OCI-LY7 (cell line): Measurements from ENCODE around the gene ULK3. TPM values are rescaled to one million over a fixed set of nuclear protein-coding genes. Genes with fewer than 3 reads are reported as not detected.
A peak's percentile ranks its signal among the peaks of the same experiment; 100 is the strongest.

Experiments
- BruUV-seq: library from RNA; stranded (reverse); fragments of 400-500 nt; replicated peaks from 2 replicates; lab custom pipeline; 2021; lab: Mats Ljungman, UMichigan
- CTCF ChIA-PET: fragments of 300-600 bp; sonication (Branson Sonifier 250); formaldehyde crosslinking; loops from one replicate; lab custom pipeline; 2022; ENCODE audit warnings: antibody characterized with exemption; ENCODE audit not compliant: unreplicated experiment; lab: Charles Lee
- POLR2A ChIA-PET: fragments of 300-600 bp; sonication (Branson Sonifier 250); formaldehyde crosslinking; loops from one replicate; lab custom pipeline; 2022; ENCODE audit warnings: antibody characterized with exemption; lab: Charles Lee
- DNase-seq: peaks from one replicate; pipeline ENCODE4 v3.0.0-alpha.2; 2015; ENCODE audit warnings: low spot score
- H2AFZ ChIP-seq: fragments of 200-600 bp; sonication (generic), shearing (Covaris generic); 2 replicates; pipeline ENCODE4 v1.6.1; 2014; ENCODE audit warnings: mild to moderate bottlenecking, antibody characterized with exemption, low read length, moderate library complexity
- H3K27ac ChIP-seq: fragments of 200-600 bp; sonication (generic); 2 replicates; pipeline ENCODE4 v1.5.1; 2014; ENCODE audit warnings: mixed run types, low read depth, mild to moderate bottlenecking, moderate library complexity, low read length, inconsistent platforms; ENCODE audit not compliant: poor library complexity, severe bottlenecking
- H3K36me3 ChIP-seq: fragments of 200-600 bp; sonication (generic); 2 replicates; pipeline ENCODE4 v1.6.1; 2014; ENCODE audit warnings: mild to moderate bottlenecking, antibody characterized with exemption, low read length, moderate library complexity, mixed read lengths; ENCODE audit not compliant: insufficient read depth
- H3K4me1 ChIP-seq: fragments of 200-600 bp; sonication (generic); 2 replicates; pipeline ENCODE4 v1.5.1; 2014; ENCODE audit warnings: mild to moderate bottlenecking, low read length; ENCODE audit not compliant: insufficient read depth, poor library complexity, severe bottlenecking
- H3K4me2 ChIP-seq: fragments of 200-600 bp; sonication (generic); 2 replicates; pipeline ENCODE4 v1.6.1; 2014; ENCODE audit warnings: mild to moderate bottlenecking, low read length
- H3K4me3 ChIP-seq: fragments of 200-600 bp; sonication (generic); 2 replicates; pipeline ENCODE4 v1.5.1; 2014; ENCODE audit warnings: mild to moderate bottlenecking, low read depth, low read length; ENCODE audit not compliant: poor library complexity, severe bottlenecking
- H3K79me2 ChIP-seq: fragments of 200-600 bp; sonication (generic); 2 replicates; pipeline ENCODE4 v1.6.1; 2016; ENCODE audit warnings: low read depth, mild to moderate bottlenecking, low read length, moderate library complexity, mixed read lengths; ENCODE audit not compliant: insufficient read depth
- H3K9me2 ChIP-seq: fragments of 200-600 bp; sonication (generic); 2 replicates; pipeline ENCODE4 v1.6.1; 2016; ENCODE audit warnings: mild to moderate bottlenecking, low read length, mixed read lengths; ENCODE audit not compliant: insufficient read depth
- H3K9me3 ChIP-seq: fragments of 200-600 bp; sonication (generic); 2 replicates; pipeline ENCODE4 v1.6.1; 2014; ENCODE audit warnings: mild to moderate bottlenecking, mixed run types, low read length, mixed read lengths
- H4K20me1 ChIP-seq: fragments of 200-600 bp; sonication (generic); 2 replicates; pipeline ENCODE4 v1.6.1; 2014; ENCODE audit warnings: mild to moderate bottlenecking, antibody characterized with exemption, low read length, moderate library complexity, mixed read lengths; ENCODE audit not compliant: insufficient read depth
- EZH2phosphoT487 ChIP-seq: fragments of 200-600 bp; sonication (generic); IDR thresholded peaks from 2 replicates; pipeline ENCODE4 v1.6.1; 2018; ENCODE audit warnings: low read depth, borderline replicate concordance, mild to moderate bottlenecking, mixed run types, antibody characterized with exemption, low read length, moderate library complexity, mixed read lengths
- intact Hi-C: fragments of 100-400 bp; cut with micrococcal nuclease; formaldehyde crosslinking; loops from one replicate; pipeline ENCODE4 v1.10.0; 2022; ENCODE audit not compliant: unreplicated experiment
- total RNA-seq, 2 experiments: library from RNA; depleted of rRNA in 1 of 2; stranded (reverse); fragments of >200 nt in 1 of 2; shearing (Covaris generic) in 1 of 2; gene quantifications; 2 replicates each; pipeline ENCODE4 v1.2.3, GENCODE V29; 2014 to 2022
- TF ChIP-seq, protein P1 (sequence below): fragments of 200-600 bp; sonication (generic); conservative IDR thresholded peaks from 2 replicates; pipeline ENCODE4 v1.5.1; 2014; ENCODE audit warnings: mild to moderate bottlenecking, antibody characterized with exemption, low read length, moderate library complexity, mixed read lengths

The ULK3 gene
- total RNA-seq, 2 experiments from 2014 or later = 31.7 to 46.4 TPM

DNA sequence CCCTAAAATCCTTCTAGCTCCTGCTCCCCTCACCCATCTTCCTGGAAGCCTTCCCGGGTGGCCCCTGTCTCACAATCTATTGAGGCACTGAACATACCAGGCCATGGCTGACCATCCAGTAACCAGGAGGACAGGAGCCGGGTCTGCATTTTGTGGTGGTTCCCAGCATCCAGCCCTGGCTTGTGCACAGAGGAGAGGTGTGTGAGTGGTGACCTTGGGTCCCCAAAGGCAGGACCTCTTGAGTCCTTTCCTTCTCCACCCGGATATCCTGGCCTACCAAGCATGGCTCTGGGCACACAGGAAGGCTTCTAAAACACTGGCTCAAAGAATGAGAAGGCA is 53.2 kb downstream of the ULK3 start:
- Histone ChIP-seq H2AFZ (no peak overlapping the region), H3K4me3 (peak overlapping the region; percentile 97), H3K9me3 (no peaks in the 10 kb centered on the region), H3K79me2 (peaks cover 92% of the 10 kb centered on the region), H3K4me2 (peak overlapping the region; percentile 92), H3K9me2 (no peaks in the 10 kb centered on the region), H3K36me3 (peaks cover 81% of the 10 kb centered on the region), H3K27ac (peak overlapping the region; percentile 99), H3K4me1 (peaks cover 97% of the 10 kb centered on the region), H4K20me1 (peaks cover 34% of the 10 kb centered on the region; the same call in 1 of the 2 replicates)
- POLR2A ChIA-PET = interaction anchor here (1.0 to 11.8 kb wide), 2 partner anchors 8 to 13 kb away, joined by 3 to 221 read pairs; partner anchors contain the start of gene CSK
- no TSS peak for BruUV-seq
- intact Hi-C loops = loop anchor here (1.0 to 5.0 kb wide), 3 partner anchors 8 to 663 kb away; partner anchors contain the start of gene SIN3A
- CTCF ChIA-PET = interaction anchor here (0.5 to 0.9 kb wide), 2 partner anchors 11 to 15 kb away, joined by 3 read pairs; no protein-coding TSS in a partner anchor
- TF ChIP-seq EZH2phosphoT487 = no peak
- TF ChIP-seq, protein P1, sequence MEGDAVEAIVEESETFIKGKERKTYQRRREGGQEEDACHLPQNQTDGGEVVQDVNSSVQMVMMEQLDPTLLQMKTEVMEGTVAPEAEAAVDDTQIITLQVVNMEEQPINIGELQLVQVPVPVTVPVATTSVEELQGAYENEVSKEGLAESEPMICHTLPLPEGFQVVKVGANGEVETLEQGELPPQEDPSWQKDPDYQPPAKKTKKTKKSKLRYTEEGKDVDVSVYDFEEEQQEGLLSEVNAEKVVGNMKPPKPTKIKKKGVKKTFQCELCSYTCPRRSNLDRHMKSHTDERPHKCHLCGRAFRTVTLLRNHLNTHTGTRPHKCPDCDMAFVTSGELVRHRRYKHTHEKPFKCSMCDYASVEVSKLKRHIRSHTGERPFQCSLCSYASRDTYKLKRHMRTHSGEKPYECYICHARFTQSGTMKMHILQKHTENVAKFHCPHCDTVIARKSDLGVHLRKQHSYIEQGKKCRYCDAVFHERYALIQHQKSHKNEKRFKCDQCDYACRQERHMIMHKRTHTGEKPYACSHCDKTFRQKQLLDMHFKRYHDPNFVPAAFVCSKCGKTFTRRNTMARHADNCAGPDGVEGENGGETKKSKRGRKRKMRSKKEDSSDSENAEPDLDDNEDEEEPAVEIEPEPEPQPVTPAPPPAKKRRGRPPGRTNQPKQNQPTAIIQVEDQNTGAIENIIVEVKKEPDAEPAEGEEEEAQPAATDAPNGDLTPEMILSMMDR = no peak
- no peak for DNase-seq

DNA sequence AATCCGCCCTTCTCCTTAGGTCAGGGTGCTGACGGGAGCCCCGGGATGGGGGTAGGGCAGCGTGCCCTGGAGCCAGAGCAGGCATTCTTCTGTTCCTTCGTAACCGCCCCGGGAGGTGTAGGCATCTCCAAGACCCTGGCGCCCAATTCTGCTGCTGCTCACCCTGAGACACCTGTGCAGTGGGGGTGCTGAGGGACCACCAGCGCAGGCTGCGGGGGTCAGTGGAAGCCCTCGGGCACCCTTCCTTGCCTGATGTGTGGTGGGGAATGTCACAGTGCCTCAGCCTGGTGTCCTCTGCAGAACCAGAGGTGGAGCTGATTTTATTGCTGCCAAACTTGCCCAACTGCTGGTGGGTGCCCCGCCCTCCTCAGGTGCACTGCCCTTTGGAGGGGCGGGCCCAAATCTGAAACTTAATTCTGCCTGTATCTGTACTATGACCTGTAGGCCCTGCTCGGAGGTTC is 53.8 kb downstream of the ULK3 start:
- POLR2A ChIA-PET = interaction anchor here (2.5 to 11.8 kb wide), 2 partner anchors 8 to 13 kb away, joined by 16 to 221 read pairs; partner anchors contain the start of gene CSK
- no TSS peak for BruUV-seq
- CTCF ChIA-PET = interaction anchor here (0.5 to 0.9 kb wide), 2 partner anchors 10 to 15 kb away, joined by 3 read pairs; no protein-coding TSS in a partner anchor
- DNase-seq = peak; percentile 72
- peaks cover 30% of the 10 kb centered on the region; the same call in 1 of the 2 replicates for H4K20me1 ChIP-seq
- H3K4me3 ChIP-seq = peak overlapping the region; percentile 97
- peaks cover 92% of the 10 kb centered on the region for H3K79me2 ChIP-seq
- peaks cover 97% of the 10 kb centered on the region for H3K4me1 ChIP-seq
- peaks cover 80% of the 10 kb centered on the region for H3K36me3 ChIP-seq
- intact Hi-C loops = loop anchor here (5.0 kb wide), 2 partner anchors 218 to 663 kb away; partner anchors contain the start of gene SIN3A
- no peaks in the 10 kb centered on the region for H3K9me3 ChIP-seq
- TF ChIP-seq, protein P1 = no peak
- no peak for TF ChIP-seq EZH2phosphoT487
- H3K4me2 ChIP-seq = peak overlapping the region; percentile 92
- H3K9me2 ChIP-seq = no peaks in the 10 kb centered on the region
- no peak overlapping the region for H2AFZ ChIP-seq
- peak overlapping the region; percentile 99 for H3K27ac ChIP-seq

DNA sequence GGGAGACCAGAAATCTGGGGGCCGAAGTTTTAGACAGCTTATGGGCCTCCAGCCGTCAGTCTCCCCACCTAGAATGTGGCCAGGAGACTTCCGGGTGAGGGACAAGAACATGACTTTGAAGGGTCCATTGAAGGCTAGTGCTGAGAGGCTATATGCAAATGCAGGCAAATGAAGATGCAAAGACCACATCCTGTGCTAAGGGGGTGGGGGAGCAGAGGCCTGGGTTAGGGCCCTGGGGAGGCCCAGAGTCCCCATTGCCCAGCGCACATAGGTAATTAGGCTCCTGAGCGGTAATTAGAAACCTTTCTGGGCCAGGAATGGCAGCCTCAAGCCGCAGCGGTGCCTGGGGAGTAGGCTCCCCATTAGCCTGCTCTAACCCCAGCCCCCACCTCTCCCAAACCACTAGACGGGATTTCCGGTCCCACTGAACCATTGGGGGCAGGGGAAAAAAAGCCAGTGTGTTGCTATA is 54.2 kb downstream of the ULK3 start:
- H3K27ac ChIP-seq = peak overlapping the region; percentile 99
- H3K9me3 ChIP-seq = no peaks in the 10 kb centered on the region
- H3K4me3 ChIP-seq = peak overlapping the region; percentile 97
- peaks cover 98% of the 10 kb centered on the region for H3K4me1 ChIP-seq
- ChIA-PET CTCF (interaction anchor here (1.1 to 2.1 kb wide), 3 partner anchors 11 to 32 kb away, joined by 5 to 40 read pairs (median 12); no protein-coding TSS in a partner anchor), POLR2A (interaction anchor here (1.9 to 11.8 kb wide), 3 partner anchors 8 to 33 kb away, joined by 9 to 221 read pairs (median 16); partner anchors contain the start of gene CSK)
- peak; percentile 87 for DNase-seq
- H3K9me2 ChIP-seq = no peaks in the 10 kb centered on the region
- peaks cover 94% of the 10 kb centered on the region for H3K79me2 ChIP-seq
- H3K36me3 ChIP-seq = peaks cover 80% of the 10 kb centered on the region
- H2AFZ ChIP-seq = no peak overlapping the region
- intact Hi-C loops = loop anchor here (5.0 kb wide), 2 partner anchors 219 to 664 kb away; partner anchors contain the start of gene SIN3A
- no TSS peak for BruUV-seq
- no peak for TF ChIP-seq EZH2phosphoT487
- TF ChIP-seq, protein P1 = no peak
- peaks cover 30% of the 10 kb centered on the region; the same call in 1 of the 2 replicates for H4K20me1 ChIP-seq
- peak overlapping the region; percentile 92 for H3K4me2 ChIP-seq
